Measurements from ENCODE around the gene ZC3H13.

The ZC3H13 gene

GRCh38 chr13:46062185-46062584, 9.6 kb upstream of the ZC3H13 start:
- DNase-seq = no peak

GRCh38 chr13:46059405-46059804, 6.9 kb upstream of the ZC3H13 start:
- no peak for DNase-seq

- no peak for DNase-seq
Measured at GRCh38 chr13:46058268-46058667, 5.7 kb upstream of the ZC3H13 start.

- DNase-seq = no peak
Measured at GRCh38 chr13:46057256-46058015, 4.9 kb upstream of the ZC3H13 start.

GRCh38 chr13:46053162-46054012, 841 bp upstream of the ZC3H13 start:
- DNase-seq = no peak

GRCh38 chr13:46051968-46052318, 603 bp downstream of the ZC3H13 start:
- no peak for DNase-seq

GRCh38 chr13:46050771-46051170, 1.8 kb downstream of the ZC3H13 start:
- DNase-seq = no peak

- no peak for DNase-seq
Measured at GRCh38 chr13:46045424-46045823, 7.1 kb downstream of the ZC3H13 start.

GRCh38 chr13:46043647-46044046, 8.9 kb downstream of the ZC3H13 start:
- no peak for DNase-seq

GRCh38 chr13:46041419-46041839, 11.1 kb downstream of the ZC3H13 start:
- DNase-seq = no peak

GRCh38 chr13:46040763-46041162, 11.8 kb downstream of the ZC3H13 start:
- no peak for DNase-seq

GRCh38 chr13:46039411-46040182, 12.9 kb downstream of the ZC3H13 start:
- DNase-seq = no peak

GRCh38 chr13:46038296-46038695, 14.2 kb downstream of the ZC3H13 start:
- DNase-seq = no peak

GRCh38 chr13:46035066-46035465, 17.5 kb downstream of the ZC3H13 start:
- no peak for DNase-seq

- no peak for DNase-seq
Measured at GRCh38 chr13:46032341-46032740, 20.2 kb downstream of the ZC3H13 start.

GRCh38 chr13:46031581-46032263, 20.8 kb downstream of the ZC3H13 start:
- DNase-seq = no peak

- DNase-seq = no peak
Measured at GRCh38 chr13:46025157-46025556, 27.4 kb downstream of the ZC3H13 start.

- no peak for DNase-seq
Measured at GRCh38 chr13:46022481-46022880, 30.1 kb downstream of the ZC3H13 start.

GRCh38 chr13:46016216-46016615, 36.3 kb downstream of the ZC3H13 start:
- DNase-seq = no peak

- DNase-seq = no peak
Measured at GRCh38 chr13:46015366-46015765, 37.2 kb downstream of the ZC3H13 start.

GRCh38 chr13:46012404-46012803, 40.1 kb downstream of the ZC3H13 start:
- DNase-seq = no peak

GRCh38 chr13:46010148-46010547, 42.4 kb downstream of the ZC3H13 start:
- DNase-seq = no peak

GRCh38 chr13:46008631-46009030, 43.9 kb downstream of the ZC3H13 start:
- DNase-seq = no peak

Data from stimulated activated CD8-positive, alpha-beta memory T cell treated with anti-CD3 and anti-CD28 coated beads, Interleukin-4, amount 100 ng/mL, for 48 hours (primary cell).